Bronchial epithelial cell (primary cell): ENCODE data around the gene HOXA1. TPM values are rescaled to one million over a fixed set of nuclear protein-coding genes. Genes with fewer than 3 reads are reported as not detected.

Experiments used
- DNase-seq: peaks from one replicate; pipeline ENCODE4 v3.0.0-alpha.2; 2010; ENCODE audit warnings: low read depth
- FAIRE-seq: peaks from 2 replicates; lab custom pipeline; 2011; peaks lifted over from hg19 to GRCh38; lab: Jason Lieb, UNC
- H3K27me3 ChIP-seq: 2 replicates; pipeline ENCODE4 v1.5.1; 2011; ENCODE audit warnings: low read length; ENCODE audit not compliant: control insufficient read depth, insufficient read depth
- H3K36me3 ChIP-seq: 2 replicates; pipeline ENCODE4 v1.5.1; 2011; ENCODE audit warnings: low read length; ENCODE audit not compliant: control insufficient read depth, insufficient read depth
- H3K4me3 ChIP-seq: 2 replicates; pipeline ENCODE4 v1.5.1; 2011; ENCODE audit warnings: mild to moderate bottlenecking, low read depth, low read length, control low read depth
- total RNA-seq: library from RNA; depleted of rRNA; stranded (reverse); fragments of >200 nt; gene quantifications from 2 replicates; pipeline ENCODE4 v1.2.1, GENCODE V29; 2014
- TF ChIP-seq, protein P1 (sequence below): IDR thresholded peaks from 2 replicates; pipeline ENCODE4 v1.5.1; 2011; ENCODE audit warnings: mild to moderate bottlenecking, moderate library complexity, low read length, control low read depth, inconsistent platforms; ENCODE audit not compliant: insufficient read depth, severe bottlenecking

HOXA1 gene
- total RNA-seq, 1 donor from 2014 or later, result 0.26 TPM

DNA sequence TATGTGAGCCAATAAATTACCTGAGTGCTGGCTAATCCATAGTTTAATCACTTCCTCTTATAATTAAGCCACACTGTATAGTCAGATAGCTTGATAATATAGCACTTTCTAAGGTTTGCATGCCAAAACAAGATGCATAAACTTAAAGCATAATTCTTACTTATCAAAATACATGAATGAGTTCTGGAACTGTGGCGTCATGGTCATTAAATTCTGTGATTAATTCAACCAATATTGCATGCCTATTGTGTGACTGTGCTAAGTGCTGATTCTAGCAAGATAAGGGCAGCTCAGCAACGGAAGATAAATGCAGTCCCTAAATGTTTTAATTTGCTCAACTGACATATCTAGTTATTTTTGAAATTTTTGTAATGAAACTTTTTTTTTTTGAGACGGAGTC is 29.7 kb downstream of the HOXA1 start:
- no peak for FAIRE-seq
- peak; percentile 19 for DNase-seq
- Histone ChIP-seq H3K4me3 (no peak overlapping the region), H3K27me3 (no peaks in the 10 kb centered on the region), H3K36me3 (no peaks in the 10 kb centered on the region)
- TF ChIP-seq, protein P1, sequence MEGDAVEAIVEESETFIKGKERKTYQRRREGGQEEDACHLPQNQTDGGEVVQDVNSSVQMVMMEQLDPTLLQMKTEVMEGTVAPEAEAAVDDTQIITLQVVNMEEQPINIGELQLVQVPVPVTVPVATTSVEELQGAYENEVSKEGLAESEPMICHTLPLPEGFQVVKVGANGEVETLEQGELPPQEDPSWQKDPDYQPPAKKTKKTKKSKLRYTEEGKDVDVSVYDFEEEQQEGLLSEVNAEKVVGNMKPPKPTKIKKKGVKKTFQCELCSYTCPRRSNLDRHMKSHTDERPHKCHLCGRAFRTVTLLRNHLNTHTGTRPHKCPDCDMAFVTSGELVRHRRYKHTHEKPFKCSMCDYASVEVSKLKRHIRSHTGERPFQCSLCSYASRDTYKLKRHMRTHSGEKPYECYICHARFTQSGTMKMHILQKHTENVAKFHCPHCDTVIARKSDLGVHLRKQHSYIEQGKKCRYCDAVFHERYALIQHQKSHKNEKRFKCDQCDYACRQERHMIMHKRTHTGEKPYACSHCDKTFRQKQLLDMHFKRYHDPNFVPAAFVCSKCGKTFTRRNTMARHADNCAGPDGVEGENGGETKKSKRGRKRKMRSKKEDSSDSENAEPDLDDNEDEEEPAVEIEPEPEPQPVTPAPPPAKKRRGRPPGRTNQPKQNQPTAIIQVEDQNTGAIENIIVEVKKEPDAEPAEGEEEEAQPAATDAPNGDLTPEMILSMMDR, result no peak

DNA sequence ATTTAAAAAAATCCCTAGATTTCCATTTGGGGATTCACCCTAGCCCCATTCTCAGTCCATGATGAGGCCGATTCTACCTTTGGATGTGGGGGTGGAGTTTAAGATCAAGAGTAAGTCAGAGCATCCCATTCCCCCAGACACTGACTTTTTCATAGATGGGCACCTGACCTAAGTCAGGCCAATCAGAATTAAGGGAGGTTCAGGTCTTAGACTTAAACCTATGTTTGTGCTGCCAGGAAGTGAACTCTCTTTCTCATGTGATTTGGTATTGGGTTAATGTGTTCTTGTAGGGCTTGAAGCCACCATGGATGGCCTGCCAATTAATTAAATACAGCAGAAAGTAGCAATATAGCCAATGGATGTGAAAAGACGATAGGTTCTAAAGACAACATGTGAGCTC is 30.1 kb downstream of the HOXA1 start:
- no peaks in the 10 kb centered on the region for H3K36me3 ChIP-seq
- TF ChIP-seq, protein P1, result no peak
- DNase-seq (no peak), FAIRE-seq (no peak)
- H3K4me3 ChIP-seq, result no peak overlapping the region
- H3K27me3 ChIP-seq, result no peaks in the 10 kb centered on the region

DNA sequence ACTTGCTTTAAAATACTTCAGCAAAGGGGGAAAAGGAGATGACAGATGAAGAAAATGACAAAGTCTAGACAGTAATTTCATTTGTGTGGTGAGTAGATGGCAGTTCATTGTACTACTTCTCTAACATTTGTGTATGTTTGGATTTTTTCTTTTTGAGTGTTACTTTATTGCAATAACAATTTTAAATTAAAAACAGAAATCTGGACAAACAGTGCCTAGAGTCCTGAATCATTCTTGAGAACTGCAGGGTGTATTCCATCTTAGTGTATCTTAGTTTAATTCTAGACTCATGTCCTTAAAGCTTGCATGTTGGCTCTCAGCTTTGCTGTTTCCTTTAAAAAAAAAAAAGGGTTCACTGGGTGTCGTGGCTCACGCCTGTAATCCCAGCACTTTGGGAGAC is 31.1 kb downstream of the HOXA1 start:
- no peak for FAIRE-seq
- no peak for DNase-seq
- TF ChIP-seq, protein P1, result no peak
- Histone ChIP-seq H3K27me3 (no peaks in the 10 kb centered on the region), H3K36me3 (no peaks in the 10 kb centered on the region), H3K4me3 (no peak overlapping the region)

DNA sequence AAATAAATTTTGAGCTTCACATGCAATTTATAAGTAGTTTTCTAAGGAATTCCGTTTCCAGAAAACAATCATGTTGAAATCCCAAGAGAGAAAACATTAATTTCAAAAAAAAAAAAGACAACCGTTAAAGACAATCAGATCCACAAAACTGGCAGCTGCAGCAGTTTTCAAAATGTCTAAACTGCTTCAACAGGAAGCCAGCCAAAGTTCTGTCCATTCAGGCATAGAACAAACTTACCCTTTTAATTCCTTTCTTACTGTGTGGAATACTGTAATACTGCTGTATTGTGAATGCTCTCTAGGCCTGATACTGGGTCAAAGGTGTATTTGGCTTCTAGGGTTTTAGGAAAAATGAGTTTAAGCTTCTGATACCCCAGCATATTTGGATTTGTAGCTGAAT is 31.6 kb downstream of the HOXA1 start:
- FAIRE-seq (no peak), DNase-seq (no peak)
- TF ChIP-seq, protein P1, result no peak
- Histone ChIP-seq H3K36me3 (no peaks in the 10 kb centered on the region), H3K27me3 (no peaks in the 10 kb centered on the region), H3K4me3 (no peak overlapping the region)

DNA sequence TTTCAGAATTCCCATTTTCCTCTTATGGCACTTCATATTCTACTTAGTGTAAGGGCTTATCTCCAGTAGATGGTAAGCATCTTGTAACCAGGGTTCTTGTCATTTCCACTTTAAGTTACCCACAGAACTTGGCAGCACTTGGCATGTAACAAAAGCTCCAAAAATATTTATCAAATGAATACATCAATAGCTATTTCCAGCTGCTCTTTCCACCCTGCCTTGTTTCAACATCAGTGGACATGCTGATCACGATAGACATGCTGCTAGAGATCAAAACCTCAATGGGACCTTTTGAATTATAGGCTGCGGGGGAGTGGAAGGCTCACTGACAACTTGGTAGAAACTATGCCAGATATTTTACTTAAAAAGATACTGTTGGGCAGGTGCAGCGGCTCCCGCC is 32.9 kb downstream of the HOXA1 start:
- DNase-seq (no peak), FAIRE-seq (no peak)
- Histone ChIP-seq H3K27me3 (no peaks in the 10 kb centered on the region), H3K4me3 (no peak overlapping the region), H3K36me3 (no peaks in the 10 kb centered on the region)
- TF ChIP-seq, protein P1, result no peak

DNA sequence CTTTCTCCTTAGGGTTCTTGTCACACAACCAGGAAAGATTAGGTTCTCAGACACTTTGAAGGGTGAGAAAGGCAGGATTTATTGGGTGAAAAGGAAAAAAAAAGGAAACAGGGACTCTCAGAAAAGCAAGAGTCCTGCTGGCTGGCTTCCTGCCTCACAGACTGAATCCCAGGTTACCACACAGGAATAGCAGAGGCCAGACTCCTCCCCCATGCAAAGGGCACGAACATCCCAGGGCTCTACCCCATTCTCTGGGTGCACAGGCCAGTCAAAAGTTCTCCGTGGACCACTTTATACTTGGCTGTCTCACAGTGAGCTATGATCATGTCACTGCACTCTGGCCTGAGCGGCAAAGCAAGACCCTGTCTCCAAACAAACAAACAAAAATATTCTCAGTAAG is 42.6 kb downstream of the HOXA1 start:
- Histone ChIP-seq H3K27me3 (no peaks in the 10 kb centered on the region), H3K36me3 (no peaks in the 10 kb centered on the region), H3K4me3 (no peak overlapping the region)
- FAIRE-seq, result no peak
- no peak for DNase-seq
- TF ChIP-seq, protein P1, result no peak
